ENCODE measurements around the gene PCLO. TPM values are rescaled to one million over a fixed set of nuclear protein-coding genes. Genes with fewer than 3 reads are reported as not detected.

Gene PCLO
- total and polyA plus RNA-seq, 2 of the 8 experiments (the other 6 are each of a cell fraction or from before 2014, with no cell fraction given), result 1.5 to 3.2 TPM

- TF ChIP-seq GABPA (IDR thresholded peaks at IDR 0.05; ENCODE audit: borderline replicate concordance, insufficient read depth, low read length), result no peak
- no peak for TF ChIP-seq RAD21 (IDR thresholded peaks at IDR 0.05 in 1 of 2, conservative IDR thresholded peaks at IDR 0.05 in 1 of 2; ENCODE audit: low read depth in 2 of 2, low read length in 2 of 2)
- TF ChIP-seq POU5F1 (IDR thresholded peaks at IDR 0.05; ENCODE audit: low read depth, low read length), result no peak
Observed at GRCh38 chr7:82998436-82998835, 164.2 kb downstream of the PCLO start (continued).
